ENCODE data around the gene ANKRD10.
"Not testable (repeated sequence)": the region's sequence is repeated elsewhere in the genome, so short reads cannot be mapped to it uniquely, and the experiment has no call there.

ANKRD10 gene

DNA sequence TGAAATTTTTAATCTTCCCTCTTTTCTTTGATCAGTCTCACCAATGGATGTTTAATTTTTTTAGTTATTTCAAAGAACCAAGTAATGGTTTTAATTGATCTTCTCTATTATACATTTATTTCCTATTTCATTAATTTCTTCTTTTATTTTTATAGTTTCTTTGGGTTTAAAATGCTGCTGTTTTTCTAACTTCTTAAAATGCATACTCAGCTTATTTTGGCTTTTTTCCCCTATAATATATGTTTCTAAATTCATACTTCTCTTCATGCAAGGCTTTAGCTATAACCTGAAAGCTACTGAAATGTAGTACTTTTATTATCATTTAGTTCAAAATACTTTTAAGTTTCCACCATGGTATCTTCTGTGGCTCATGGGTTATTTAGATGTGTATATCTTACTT is 53.9 kb downstream of the ANKRD10 start:
- no peak for DNase-seq

DNA sequence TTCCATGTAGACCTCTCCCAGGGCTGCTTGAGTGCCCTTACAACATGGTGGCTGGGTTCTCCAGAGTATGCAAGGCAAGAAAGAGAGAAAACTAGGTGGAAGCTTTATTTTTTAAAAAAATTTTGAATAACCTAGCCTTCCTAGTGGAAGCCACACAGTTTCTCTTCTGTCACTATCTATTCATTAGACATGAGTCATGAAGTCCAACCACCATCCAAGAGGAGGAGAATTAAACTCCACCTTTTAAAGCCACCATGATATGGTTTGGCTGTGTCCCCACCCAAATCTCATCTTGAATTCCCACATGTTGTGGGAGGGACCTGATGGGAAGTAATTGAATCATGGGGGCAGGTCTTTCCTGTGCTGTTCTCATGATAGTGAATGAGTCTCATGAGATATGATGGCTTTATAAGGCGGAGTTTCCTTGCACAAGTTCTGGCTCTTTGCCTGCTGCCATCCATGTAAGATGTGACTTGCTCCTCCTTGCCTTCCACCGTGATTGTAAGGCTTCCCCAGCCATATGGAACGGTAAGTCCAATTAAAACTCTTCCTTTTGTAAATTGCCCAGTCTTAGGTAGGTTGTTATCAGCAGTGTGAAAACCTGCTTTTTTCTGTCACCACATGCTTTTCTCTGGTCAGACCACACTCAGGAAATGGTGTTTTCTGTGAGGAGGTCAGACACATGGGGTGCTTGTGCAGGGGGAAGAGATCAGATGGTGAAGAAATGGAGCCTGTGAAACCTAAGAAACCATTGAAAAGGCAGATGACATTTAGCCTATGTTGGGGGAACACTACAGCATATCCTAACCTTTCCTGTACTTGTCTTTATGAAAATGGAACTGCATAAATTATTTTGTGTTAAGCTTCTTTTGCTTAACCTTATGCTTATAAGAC is 57.7 kb downstream of the ANKRD10 start:
- no peak for DNase-seq

DNA sequence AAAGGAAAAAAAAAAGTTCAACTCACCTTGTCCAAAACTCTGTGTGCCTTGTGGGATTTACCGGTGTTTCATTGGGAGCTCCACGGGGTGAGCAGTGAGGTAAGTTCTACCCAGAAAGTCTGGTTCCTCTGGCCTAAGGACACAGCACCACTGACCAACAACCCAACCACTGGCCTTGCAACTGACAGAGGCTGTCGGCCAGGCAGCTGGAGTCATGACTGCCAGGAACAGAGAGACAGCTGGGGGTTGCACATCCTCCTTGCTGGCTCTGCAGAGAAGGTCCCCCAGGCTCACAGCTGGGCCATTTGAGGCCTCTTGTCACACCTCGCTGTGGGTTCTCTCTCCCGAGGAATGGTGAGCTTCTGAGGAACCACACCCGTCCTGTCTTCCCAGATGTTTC is 59.5 kb downstream of the ANKRD10 start:
- no peak for DNase-seq

- DNase-seq: no peak
These were observed 60.0 kb downstream of the ANKRD10 start for GRCh38 chr13:110854866-110855265.

DNA sequence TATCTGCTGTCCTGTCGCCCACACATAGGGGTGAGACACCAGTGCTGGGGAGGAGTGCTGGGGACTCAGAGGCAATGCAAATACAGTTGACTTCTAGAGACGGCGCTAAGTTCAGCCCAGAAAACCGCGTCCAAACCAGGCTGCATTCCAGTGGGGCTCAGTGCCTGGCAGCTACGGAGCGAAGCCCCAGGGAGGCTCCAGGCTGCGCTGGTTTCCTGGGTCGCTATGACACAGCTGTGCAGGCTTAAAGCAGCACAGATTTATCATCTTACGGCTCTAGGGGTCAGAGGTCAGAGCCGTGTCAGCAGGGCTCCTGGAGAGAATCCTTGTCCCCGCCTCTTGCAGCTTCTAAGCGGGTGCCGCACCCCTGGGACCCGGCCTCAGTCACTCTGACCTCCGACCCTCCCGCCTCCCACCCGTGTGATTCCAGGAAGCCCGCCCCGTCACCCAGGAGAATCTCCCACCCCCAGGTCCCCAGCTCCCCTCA is 61.6 kb downstream of the ANKRD10 start:
- DNase-seq: no peak

- no peak for DNase-seq
These were observed 64.0 kb downstream of the ANKRD10 start for GRCh38 chr13:110850840-110851239.

- DNase-seq: no peak
These were observed 64.9 kb downstream of the ANKRD10 start for GRCh38 chr13:110850006-110850405.

GRCh38 chr13:110845520-110845919 is 69.3 kb downstream of the ANKRD10 start:
- no peak for DNase-seq

DNA sequence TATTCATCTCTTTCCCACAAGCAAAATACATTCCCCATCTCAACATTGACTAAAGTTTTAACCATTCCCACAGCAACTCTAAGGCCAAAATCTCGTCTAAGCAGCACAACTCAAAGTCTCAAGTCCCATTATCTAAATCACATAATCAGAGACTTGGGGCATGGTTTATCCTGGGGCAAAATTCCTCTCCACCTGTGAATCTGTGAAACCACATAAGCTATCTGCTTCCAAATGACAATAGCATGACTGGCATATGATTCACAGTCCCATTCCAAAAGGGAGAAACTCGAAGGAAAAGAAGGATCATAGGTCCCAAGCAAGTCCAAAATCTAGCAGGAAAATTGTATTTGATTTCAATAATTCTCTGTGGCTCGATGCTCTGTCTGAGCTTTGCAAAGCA is 73.0 kb downstream of the ANKRD10 start:
- DNase-seq: no peak

GRCh38 chr13:110841406-110841805 is 73.5 kb downstream of the ANKRD10 start:
- no peak for DNase-seq

GRCh38 chr13:110838867-110839538 is 75.9 kb downstream of the ANKRD10 start:
- DNase-seq: no peak

- DNase-seq: no peak
These were observed 76.8 kb downstream of the ANKRD10 start for GRCh38 chr13:110838116-110838515.

- DNase-seq: not testable (repeated sequence)
These were observed 77.3 kb downstream of the ANKRD10 start for GRCh38 chr13:110837397-110838061.

DNA sequence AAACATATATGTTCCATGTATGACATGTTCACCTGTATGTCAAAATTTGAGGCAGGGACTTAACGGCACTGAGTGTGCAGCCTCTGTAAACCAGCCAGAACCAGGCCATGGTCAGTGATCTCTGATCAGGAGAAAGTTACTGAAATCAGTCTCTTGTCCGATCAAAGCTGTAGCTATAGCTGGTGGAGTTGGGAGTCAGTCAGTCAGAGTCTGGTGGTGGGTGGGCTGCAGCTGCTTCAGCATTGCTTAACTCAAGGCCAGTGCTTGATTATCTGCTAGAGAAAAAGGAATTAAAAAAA is 78.3 kb downstream of the ANKRD10 start:
- DNase-seq: no peak

DNA sequence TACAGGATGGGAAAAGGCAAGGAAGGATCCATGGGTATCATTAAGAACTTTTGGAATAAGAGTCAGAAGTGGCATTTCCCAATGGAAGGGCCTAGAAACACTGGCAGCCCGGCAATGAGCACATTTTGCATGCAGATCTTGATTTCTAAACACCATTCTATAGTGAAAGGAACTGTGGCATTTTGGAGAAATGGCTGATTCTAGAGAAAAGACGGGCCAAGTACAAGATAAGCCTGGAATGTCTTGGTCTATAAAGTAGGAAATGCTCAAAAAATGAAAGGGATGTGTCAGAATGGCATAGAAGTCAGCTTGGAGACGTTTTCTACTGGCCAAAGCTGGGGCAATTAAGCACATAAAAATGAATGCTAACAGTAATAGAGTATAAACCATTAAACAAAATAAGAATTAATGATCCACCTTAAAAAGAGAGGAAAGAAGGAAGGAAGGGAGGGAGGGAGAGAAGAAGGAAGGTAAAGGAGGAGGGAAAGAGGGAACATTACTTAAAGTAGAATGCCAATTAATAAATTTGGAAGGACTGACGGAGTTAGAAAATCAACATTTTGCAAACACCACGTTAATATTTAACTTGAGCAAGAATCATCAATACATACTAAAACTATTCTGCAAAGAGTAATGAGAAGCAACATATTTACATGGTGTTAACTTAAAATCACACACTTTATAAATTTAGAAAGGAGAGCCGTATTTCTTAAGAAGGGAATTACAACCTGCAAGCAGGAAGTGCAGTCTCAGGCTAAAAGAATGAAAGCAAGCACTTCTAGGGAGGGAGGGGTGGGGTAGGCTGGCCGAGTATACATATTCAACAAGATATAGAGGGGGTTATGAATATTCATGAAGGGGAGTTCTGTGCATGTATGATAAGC is 78.9 kb downstream of the ANKRD10 start:
- no peak for DNase-seq

DNA sequence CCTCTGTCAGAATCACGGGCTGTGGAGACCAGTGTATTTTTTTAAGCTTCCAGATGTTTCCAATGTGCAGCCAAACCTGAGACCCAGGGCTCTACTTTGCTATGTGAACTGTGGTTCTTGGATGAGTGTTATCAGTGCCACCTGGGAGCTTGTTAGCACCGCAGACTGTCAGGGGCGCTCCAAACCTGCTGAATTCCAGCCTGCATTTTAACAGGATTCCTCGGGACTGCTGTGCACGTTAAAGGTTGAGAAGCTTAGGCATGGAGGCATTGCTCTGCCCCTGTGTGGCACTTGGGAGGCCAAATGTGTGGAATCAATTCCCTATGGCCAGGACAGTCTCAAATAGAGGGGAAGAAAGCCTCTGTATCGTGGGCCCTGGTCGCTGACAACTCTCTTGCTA is 80.3 kb downstream of the ANKRD10 start:
- no peak for DNase-seq

- no peak for DNase-seq
These were observed 82.3 kb downstream of the ANKRD10 start for GRCh38 chr13:110832531-110832930.

GRCh38 chr13:110832205-110832479 is 82.7 kb downstream of the ANKRD10 start:
- DNase-seq: no peak

DNA sequence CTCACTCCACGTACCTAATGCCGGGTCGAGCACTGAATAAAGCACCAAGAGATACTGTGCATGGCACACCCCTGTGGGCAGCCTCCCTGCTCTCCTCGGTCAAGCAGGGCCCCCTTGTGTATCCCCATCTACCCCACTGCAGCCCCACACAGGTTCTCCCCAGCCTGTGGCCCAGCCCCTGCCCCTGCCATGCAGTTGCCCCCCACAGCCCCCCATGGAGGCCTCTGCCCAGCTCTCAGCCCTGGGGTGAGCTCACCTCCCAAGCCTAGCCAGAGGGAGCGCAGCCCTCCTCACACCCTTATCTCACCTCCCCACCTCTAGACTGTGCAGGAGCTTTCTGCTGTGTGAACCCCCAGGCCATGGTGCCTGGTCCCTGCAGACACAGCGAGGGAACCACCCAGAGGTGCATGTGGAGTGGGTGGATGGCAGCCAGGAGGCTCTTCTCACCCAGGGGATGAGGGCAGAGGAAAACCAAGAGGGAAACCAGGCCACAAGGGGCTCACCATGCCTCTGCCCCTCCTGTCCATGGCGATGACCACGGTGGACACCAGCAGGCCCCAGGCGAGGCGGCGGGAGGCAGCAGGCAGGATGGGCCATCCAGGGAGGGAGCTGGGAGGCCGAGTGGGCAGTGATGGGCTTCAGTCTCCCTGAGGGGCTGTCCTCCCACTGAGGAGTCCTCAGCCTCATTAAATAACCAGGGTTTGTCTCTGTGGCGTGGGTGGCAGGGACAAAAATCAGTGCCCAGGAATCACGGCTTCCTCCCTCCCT is 83.2 kb downstream of the ANKRD10 start:
- no peak for DNase-seq

- no peak for DNase-seq
These were observed 84.0 kb downstream of the ANKRD10 start for GRCh38 chr13:110830800-110831371.

DNA sequence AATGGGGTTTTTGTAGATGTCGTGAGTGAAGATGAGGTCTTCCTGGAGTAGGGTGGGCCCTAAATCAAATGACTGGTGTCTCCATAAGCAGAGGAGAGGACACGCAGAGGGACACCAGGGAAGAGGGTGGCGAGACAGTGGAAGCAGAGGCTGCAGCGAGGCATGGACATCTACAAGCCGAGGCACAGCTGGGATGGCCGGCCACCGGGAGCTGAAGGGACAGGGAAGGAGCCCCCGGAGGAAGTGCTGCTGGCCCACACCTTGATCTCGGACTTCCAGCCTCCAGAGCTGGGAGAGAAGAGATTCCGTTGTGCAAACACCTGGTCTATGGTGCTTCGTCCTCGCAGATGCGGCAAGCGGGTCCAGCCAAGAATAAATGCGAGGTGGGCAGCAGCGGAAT is 84.5 kb downstream of the ANKRD10 start:
- DNase-seq: no peak

GRCh38 chr13:110829486-110829885 is 85.4 kb downstream of the ANKRD10 start:
- DNase-seq: no peak

Data from DMS53 (cell line).